HEK293 (cell line): Measurements from ENCODE around the gene NFATC3.

ENCODE experiments used
- CTCF ChIP-seq: fragments of 450-650 bp; formaldehyde crosslinking; IDR thresholded peaks from 2 replicates; pipeline ENCODE4 v1.5.1; 2016; ENCODE audit warnings: missing biosample characterization, missing genetic modification characterization
- REPIN1 ChIP-seq: fragments of 450-650 bp; formaldehyde crosslinking; IDR thresholded peaks from 2 replicates; pipeline ENCODE4 v1.5.1; 2017; ENCODE audit warnings: missing biosample characterization, missing genetic modification characterization, low read depth
- TCF7L2 ChIP-seq: IDR thresholded peaks from 2 replicates; pipeline ENCODE4 v1.6.1; 2011; ENCODE audit warnings: low read depth, mild to moderate bottlenecking, inconsistent platforms, low read length, moderate library complexity, borderline replicate concordance
- ZBTB8A ChIP-seq: fragments of 450-650 bp; formaldehyde crosslinking; IDR thresholded peaks from 2 replicates; pipeline ENCODE4 v1.5.1; 2016; ENCODE audit warnings: missing biosample characterization, missing genetic modification characterization
- ZFP41 ChIP-seq: fragments of 450-650 bp; formaldehyde crosslinking; IDR thresholded peaks from 2 replicates; pipeline ENCODE4 v1.5.1; 2016; ENCODE audit warnings: missing biosample characterization, missing genetic modification characterization, borderline replicate concordance
- ZNF239 ChIP-seq: fragments of 450-650 bp; formaldehyde crosslinking; IDR thresholded peaks from 2 replicates; pipeline ENCODE4 v1.5.1; 2016; ENCODE audit warnings: missing biosample characterization, missing genetic modification characterization
- TF ChIP-seq, protein P1 (sequence below): fragments of 450-650 bp; formaldehyde crosslinking; IDR thresholded peaks from 2 replicates; pipeline ENCODE4 v1.5.1; 2017; ENCODE audit warnings: missing biosample characterization, missing genetic modification characterization
- TF ChIP-seq, protein P2 (sequence below): fragments of 450-650 bp; formaldehyde crosslinking; IDR thresholded peaks from 2 replicates; pipeline ENCODE4 v1.5.1; 2016; ENCODE audit warnings: missing biosample characterization, missing genetic modification characterization, low read depth
- TF ChIP-seq, protein P3 (sequence below): fragments of 450-650 bp; formaldehyde crosslinking; IDR thresholded peaks from 2 replicates; pipeline ENCODE4 v1.5.1; 2016; ENCODE audit warnings: missing biosample characterization, missing genetic modification characterization
- TF ChIP-seq, protein P4 (sequence below): fragments of 450-650 bp; formaldehyde crosslinking; IDR thresholded peaks from 2 replicates; pipeline ENCODE4 v1.5.1; 2017; ENCODE audit warnings: missing biosample characterization, mild to moderate bottlenecking, missing genetic modification characterization, moderate library complexity

DNA sequence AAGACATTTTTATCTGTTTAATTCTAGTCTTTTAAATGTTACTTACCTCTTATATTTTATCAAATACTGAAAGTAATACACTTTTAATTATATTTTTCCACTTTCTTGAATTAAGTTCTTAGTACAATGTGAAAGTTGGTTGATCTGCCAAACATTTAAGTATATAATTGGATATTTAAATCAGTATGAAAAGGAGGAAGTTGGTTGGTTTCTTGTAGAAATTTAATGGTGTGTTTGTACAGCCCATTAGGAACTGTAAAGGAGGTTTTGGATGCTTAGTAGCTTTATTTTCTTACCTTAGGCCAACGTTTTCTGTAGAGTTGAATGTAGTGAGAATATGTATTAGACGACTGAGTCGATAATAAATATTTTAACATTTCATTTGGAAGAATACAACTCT, 5.4 kb downstream of the NFATC3 start:
- TF ChIP-seq CTCF (no peak), REPIN1 (no peak), ZNF239 (tag by site-specific recombination) (no peak), ZFP41 (tag by site-specific recombination) (no peak), ZBTB8A (tag by site-specific recombination) (no peak), TCF7L2 (no peak)
- TF ChIP-seq, protein P1, sequence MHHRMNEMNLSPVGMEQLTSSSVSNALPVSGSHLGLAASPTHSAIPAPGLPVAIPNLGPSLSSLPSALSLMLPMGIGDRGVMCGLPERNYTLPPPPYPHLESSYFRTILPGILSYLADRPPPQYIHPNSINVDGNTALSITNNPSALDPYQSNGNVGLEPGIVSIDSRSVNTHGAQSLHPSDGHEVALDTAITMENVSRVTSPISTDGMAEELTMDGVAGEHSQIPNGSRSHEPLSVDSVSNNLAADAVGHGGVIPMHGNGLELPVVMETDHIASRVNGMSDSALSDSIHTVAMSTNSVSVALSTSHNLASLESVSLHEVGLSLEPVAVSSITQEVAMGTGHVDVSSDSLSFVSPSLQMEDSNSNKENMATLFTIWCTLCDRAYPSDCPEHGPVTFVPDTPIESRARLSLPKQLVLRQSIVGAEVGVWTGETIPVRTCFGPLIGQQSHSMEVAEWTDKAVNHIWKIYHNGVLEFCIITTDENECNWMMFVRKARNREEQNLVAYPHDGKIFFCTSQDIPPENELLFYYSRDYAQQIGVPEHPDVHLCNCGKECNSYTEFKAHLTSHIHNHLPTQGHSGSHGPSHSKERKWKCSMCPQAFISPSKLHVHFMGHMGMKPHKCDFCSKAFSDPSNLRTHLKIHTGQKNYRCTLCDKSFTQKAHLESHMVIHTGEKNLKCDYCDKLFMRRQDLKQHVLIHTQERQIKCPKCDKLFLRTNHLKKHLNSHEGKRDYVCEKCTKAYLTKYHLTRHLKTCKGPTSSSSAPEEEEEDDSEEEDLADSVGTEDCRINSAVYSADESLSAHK (tag by site-specific recombination): no peak
- TF ChIP-seq, protein P2, sequence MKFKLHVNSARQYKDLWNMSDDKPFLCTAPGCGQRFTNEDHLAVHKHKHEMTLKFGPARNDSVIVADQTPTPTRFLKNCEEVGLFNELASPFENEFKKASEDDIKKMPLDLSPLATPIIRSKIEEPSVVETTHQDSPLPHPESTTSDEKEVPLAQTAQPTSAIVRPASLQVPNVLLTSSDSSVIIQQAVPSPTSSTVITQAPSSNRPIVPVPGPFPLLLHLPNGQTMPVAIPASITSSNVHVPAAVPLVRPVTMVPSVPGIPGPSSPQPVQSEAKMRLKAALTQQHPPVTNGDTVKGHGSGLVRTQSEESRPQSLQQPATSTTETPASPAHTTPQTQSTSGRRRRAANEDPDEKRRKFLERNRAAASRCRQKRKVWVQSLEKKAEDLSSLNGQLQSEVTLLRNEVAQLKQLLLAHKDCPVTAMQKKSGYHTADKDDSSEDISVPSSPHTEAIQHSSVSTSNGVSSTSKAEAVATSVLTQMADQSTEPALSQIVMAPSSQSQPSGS (tag by site-specific recombination): no peak
- TF ChIP-seq, protein P3, sequence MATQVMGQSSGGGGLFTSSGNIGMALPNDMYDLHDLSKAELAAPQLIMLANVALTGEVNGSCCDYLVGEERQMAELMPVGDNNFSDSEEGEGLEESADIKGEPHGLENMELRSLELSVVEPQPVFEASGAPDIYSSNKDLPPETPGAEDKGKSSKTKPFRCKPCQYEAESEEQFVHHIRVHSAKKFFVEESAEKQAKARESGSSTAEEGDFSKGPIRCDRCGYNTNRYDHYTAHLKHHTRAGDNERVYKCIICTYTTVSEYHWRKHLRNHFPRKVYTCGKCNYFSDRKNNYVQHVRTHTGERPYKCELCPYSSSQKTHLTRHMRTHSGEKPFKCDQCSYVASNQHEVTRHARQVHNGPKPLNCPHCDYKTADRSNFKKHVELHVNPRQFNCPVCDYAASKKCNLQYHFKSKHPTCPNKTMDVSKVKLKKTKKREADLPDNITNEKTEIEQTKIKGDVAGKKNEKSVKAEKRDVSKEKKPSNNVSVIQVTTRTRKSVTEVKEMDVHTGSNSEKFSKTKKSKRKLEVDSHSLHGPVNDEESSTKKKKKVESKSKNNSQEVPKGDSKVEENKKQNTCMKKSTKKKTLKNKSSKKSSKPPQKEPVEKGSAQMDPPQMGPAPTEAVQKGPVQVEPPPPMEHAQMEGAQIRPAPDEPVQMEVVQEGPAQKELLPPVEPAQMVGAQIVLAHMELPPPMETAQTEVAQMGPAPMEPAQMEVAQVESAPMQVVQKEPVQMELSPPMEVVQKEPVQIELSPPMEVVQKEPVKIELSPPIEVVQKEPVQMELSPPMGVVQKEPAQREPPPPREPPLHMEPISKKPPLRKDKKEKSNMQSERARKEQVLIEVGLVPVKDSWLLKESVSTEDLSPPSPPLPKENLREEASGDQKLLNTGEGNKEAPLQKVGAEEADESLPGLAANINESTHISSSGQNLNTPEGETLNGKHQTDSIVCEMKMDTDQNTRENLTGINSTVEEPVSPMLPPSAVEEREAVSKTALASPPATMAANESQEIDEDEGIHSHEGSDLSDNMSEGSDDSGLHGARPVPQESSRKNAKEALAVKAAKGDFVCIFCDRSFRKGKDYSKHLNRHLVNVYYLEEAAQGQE (tag by site-specific recombination): no peak
- TF ChIP-seq, protein P4, sequence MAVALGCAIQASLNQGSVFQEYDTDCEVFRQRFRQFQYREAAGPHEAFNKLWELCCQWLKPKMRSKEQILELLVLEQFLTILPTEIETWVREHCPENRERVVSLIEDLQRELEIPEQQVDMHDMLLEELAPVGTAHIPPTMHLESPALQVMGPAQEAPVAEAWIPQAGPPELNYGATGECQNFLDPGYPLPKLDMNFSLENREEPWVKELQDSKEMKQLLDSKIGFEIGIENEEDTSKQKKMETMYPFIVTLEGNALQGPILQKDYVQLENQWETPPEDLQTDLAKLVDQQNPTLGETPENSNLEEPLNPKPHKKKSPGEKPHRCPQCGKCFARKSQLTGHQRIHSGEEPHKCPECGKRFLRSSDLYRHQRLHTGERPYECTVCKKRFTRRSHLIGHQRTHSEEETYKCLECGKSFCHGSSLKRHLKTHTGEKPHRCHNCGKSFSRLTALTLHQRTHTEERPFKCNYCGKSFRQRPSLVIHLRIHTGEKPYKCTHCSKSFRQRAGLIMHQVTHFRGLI: no peak
